GM12878 (cell line): ENCODE results near the gene TEX22. TPM values are rescaled to one million over a fixed set of nuclear protein-coding genes. Genes with fewer than 3 reads are reported as not detected.

Experiments
- BACH1 ChIP-seq: fragments of 450-650 bp; IDR thresholded peaks from 2 replicates; pipeline ENCODE4 v1.6.1; 2017; ENCODE audit warnings: mild to moderate bottlenecking, borderline replicate concordance
- BCL11A ChIP-seq: IDR thresholded peaks from 2 replicates; pipeline ENCODE4 v1.6.1; 2011; ENCODE audit warnings: low read depth, low read length
- BRCA1 ChIP-seq: IDR thresholded peaks from 2 replicates; pipeline ENCODE4 v1.6.1; 2011; ENCODE audit warnings: low read depth, low read length, improper control_type of control experiment
- JUNB ChIP-seq: IDR thresholded peaks from 2 replicates; pipeline ENCODE4 v1.6.1; 2016; ENCODE audit warnings: antibody characterized with exemption, mild to moderate bottlenecking
- KAT2A ChIP-seq: conservative IDR thresholded peaks from 2 replicates; pipeline ENCODE4 v1.6.1; 2011; ENCODE audit warnings: low read depth, low read length; ENCODE audit not compliant: control insufficient read depth
- MYB ChIP-seq: fragments of 150-350 bp; IDR thresholded peaks from 2 replicates; pipeline ENCODE4 v1.6.1; 2014; ENCODE audit warnings: mild to moderate bottlenecking, low read depth, low read length, borderline replicate concordance
- NFXL1 ChIP-seq: fragments of 450-650 bp; IDR thresholded peaks from 2 replicates; pipeline ENCODE4 v1.6.1; 2017; ENCODE audit warnings: antibody characterized with exemption, mild to moderate bottlenecking, borderline replicate concordance
- SMC3 ChIP-seq: IDR thresholded peaks from 2 replicates; pipeline ENCODE4 v1.6.1; 2011; ENCODE audit warnings: low read length, improper control_type of control experiment, borderline replicate concordance
- STAT3 ChIP-seq: IDR thresholded peaks from 2 replicates; pipeline ENCODE4 v1.6.1; 2011; ENCODE audit warnings: low read depth, low read length, improper control_type of control experiment
- ZBED1 ChIP-seq: IDR thresholded peaks from 2 replicates; pipeline ENCODE4 v1.6.1; 2016; ENCODE audit warnings: borderline replicate concordance
- ZSCAN29 ChIP-seq: fragments of 450-650 bp; IDR thresholded peaks from 2 replicates; pipeline ENCODE4 v1.6.1; 2017; ENCODE audit warnings: mild to moderate bottlenecking, moderate library complexity
- polyA plus RNA-seq, 11 experiments: library from polyadenylated mRNA; depleted of rRNA in 4 of 11; unstranded in 6 of 11; stranded (reverse) in 5 of 11; fragments of >200 nt; fragmentation: Nextera tagmentation in 4 of 11; fragmentation: Illumina TruSeq in 1 of 11; extraction: Ambion mirVana in 4 of 11; extraction: Trizol in 1 of 11; gene quantifications; 1 replicate in 1 of 11; 2 replicates in 10 of 11; pipeline versions ENCODE4 v1.2.1 to v1.2.3, GENCODE V29; 2011 to 2016; ENCODE audit warnings: inconsistent platforms in 2 of 11, missing spikeins in 2 of 11, low read depth in 1 of 11
- total RNA-seq, 4 experiments: library from RNA; depleted of rRNA in 3 of 4; stranded (reverse); fragments of >200 nt in 3 of 4; fragmentation: Illumina TruSeq in 1 of 4; extraction: Trizol in 1 of 4; gene quantifications; 2 replicates each; pipeline versions ENCODE4 v1.2.1 to v1.2.3, GENCODE V29; 2013 to 2021
- TF ChIP-seq, protein P1 (sequence below): fragments of 450-650 bp; IDR thresholded peaks from 2 replicates; pipeline ENCODE4 v1.6.1; 2017; ENCODE audit warnings: borderline replicate concordance
- TF ChIP-seq, protein P2 (sequence below): fragments of 450-650 bp; IDR thresholded peaks from 2 replicates; pipeline ENCODE4 v1.6.1; 2016; ENCODE audit warnings: mild to moderate bottlenecking, moderate library complexity, borderline replicate concordance

TEX22 gene
- total and polyA plus RNA-seq, 10 of the 15 experiments (the other 5 are each of a cell fraction or from before 2014, with no cell fraction given): 0.02 to 4.0 (median 0.63) TPM; not detected in 1

DNA sequence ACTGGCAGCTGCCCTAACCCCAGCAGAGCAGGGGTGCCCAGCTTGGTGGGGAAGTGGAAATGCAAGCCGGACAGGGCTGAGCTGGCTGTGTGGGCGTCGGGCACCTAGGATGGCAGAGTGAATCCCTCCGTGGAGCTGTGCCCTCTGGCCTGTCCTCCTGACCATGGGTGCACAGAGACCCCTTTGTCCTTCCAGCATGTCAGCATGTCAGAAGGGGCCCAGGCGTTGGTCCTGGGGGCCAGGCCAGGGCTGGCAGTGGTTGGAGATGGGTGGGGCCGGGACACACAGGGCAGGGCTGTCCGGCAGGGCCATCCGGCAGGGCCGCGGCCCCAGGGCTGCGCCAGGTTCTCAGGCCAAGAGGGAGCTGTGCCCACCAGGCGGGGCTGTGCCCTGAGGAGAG, 8.8 kb upstream of the TEX22 start (continued):
- TF ChIP-seq MYB (no peak), SMC3 (no peak), STAT3 (no peak), KAT2A (no peak), BCL11A (no peak), ZSCAN29 (no peak), NFXL1 (no peak), BRCA1 (no peak), BACH1 (no peak), ZBED1 (no peak), JUNB (no peak)
- TF ChIP-seq, protein P1, sequence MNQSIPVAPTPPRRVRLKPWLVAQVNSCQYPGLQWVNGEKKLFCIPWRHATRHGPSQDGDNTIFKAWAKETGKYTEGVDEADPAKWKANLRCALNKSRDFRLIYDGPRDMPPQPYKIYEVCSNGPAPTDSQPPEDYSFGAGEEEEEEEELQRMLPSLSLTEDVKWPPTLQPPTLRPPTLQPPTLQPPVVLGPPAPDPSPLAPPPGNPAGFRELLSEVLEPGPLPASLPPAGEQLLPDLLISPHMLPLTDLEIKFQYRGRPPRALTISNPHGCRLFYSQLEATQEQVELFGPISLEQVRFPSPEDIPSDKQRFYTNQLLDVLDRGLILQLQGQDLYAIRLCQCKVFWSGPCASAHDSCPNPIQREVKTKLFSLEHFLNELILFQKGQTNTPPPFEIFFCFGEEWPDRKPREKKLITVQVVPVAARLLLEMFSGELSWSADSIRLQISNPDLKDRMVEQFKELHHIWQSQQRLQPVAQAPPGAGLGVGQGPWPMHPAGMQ: no peak
- TF ChIP-seq, protein P2, sequence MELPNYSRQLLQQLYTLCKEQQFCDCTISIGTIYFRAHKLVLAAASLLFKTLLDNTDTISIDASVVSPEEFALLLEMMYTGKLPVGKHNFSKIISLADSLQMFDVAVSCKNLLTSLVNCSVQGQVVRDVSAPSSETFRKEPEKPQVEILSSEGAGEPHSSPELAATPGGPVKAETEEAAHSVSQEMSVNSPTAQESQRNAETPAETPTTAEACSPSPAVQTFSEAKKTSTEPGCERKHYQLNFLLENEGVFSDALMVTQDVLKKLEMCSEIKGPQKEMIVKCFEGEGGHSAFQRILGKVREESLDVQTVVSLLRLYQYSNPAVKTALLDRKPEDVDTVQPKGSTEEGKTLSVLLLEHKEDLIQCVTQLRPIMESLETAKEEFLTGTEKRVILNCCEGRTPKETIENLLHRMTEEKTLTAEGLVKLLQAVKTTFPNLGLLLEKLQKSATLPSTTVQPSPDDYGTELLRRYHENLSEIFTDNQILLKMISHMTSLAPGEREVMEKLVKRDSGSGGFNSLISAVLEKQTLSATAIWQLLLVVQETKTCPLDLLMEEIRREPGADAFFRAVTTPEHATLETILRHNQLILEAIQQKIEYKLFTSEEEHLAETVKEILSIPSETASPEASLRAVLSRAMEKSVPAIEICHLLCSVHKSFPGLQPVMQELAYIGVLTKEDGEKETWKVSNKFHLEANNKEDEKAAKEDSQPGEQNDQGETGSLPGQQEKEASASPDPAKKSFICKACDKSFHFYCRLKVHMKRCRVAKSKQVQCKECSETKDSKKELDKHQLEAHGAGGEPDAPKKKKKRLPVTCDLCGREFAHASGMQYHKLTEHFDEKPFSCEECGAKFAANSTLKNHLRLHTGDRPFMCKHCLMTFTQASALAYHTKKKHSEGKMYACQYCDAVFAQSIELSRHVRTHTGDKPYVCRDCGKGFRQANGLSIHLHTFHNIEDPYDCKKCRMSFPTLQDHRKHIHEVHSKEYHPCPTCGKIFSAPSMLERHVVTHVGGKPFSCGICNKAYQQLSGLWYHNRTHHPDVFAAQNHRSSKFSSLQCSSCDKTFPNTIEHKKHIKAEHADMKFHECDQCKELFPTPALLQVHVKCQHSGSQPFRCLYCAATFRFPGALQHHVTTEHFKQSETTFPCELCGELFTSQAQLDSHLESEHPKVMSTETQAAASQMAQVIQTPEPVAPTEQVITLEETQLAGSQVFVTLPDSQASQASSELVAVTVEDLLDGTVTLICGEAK: no peak
